LNCAP (cell line): ENCODE measurements around the gene SLC48A1.

Experiments used
- TF ChIP-seq, protein P1 (sequence below): fragments of 450-650 bp; IDR thresholded peaks from 2 replicates; pipeline ENCODE4 v1.5.1; 2017; ENCODE audit warnings: mild to moderate bottlenecking

SLC48A1 gene

DNA sequence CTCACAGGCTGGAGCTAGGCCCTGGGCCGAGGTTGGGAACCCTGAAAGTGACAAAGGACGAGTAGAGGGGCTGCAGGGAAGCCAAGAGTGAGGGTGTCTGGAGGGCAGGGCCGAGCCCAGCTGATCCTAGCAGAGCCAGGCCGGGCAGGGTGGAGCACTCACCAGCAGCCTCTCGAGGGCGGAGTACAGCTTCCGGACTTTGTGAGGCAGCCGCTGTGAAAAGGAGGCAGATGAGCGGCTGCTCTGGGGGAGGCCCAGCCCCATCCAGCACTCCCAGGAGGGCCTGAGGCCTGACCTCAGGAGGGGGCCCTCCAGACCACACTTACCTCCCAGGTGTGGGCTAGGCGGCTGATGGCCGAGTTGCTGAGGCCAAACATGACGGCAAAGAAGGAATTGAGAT is 33.1 kb upstream of the SLC48A1 start:
- TF ChIP-seq, protein P1, sequence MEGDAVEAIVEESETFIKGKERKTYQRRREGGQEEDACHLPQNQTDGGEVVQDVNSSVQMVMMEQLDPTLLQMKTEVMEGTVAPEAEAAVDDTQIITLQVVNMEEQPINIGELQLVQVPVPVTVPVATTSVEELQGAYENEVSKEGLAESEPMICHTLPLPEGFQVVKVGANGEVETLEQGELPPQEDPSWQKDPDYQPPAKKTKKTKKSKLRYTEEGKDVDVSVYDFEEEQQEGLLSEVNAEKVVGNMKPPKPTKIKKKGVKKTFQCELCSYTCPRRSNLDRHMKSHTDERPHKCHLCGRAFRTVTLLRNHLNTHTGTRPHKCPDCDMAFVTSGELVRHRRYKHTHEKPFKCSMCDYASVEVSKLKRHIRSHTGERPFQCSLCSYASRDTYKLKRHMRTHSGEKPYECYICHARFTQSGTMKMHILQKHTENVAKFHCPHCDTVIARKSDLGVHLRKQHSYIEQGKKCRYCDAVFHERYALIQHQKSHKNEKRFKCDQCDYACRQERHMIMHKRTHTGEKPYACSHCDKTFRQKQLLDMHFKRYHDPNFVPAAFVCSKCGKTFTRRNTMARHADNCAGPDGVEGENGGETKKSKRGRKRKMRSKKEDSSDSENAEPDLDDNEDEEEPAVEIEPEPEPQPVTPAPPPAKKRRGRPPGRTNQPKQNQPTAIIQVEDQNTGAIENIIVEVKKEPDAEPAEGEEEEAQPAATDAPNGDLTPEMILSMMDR: no peak

DNA sequence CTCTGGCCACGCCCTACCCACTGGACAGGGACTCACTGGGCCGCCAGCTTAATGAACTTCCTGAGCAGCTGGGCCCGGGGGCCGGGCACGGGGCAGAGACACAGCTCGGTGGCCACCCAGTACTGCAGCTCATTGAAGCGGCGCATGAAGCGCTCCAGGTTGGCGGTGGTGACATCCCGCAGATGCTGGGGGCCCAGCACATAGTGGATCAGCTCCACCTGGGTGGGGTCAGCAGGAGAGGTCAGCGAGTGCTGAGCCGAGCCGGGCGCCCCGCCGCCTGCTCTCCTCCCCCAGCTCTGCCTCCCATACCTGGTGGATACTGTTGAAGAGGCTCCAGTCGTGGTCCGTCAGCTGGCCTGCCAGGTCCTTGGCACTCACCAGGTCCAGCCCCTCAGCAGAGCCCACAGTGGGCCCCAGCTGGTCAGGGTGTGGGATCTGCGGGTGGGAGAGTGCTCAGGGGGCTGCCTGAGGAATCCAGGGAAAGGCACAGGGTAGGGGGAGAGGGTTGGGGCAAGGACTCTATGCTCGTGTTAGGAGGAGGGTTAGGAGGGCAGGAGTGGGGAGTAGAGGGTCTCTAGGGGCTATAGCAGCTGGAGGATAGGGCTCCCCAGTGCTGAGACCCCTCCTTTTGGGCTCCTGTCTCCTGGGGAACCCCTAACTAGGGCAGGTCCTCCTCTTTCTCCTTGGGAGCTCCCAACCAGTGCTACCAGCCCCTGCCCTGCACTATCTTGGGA is 32.3 kb upstream of the SLC48A1 start:
- TF ChIP-seq, protein P1: no peak

DNA sequence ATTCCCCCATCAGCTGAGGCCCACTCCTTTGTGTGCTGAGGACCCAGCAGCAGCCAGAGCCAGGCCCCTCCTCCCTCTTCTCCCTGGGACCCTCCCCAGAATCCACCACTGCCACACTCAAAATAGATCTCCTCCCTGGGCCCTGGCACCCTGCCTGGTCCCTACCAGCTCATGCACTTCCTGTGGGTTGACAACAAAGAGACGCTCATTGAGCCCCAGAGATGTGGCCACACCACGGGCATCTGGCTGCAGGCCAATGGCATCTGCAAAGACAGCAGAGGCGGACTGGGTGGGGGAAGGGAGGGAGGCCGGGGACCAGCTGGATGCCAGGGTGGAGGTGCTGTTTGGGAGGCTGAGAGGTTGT is 31.7 kb upstream of the SLC48A1 start:
- TF ChIP-seq, protein P1: no peak

DNA sequence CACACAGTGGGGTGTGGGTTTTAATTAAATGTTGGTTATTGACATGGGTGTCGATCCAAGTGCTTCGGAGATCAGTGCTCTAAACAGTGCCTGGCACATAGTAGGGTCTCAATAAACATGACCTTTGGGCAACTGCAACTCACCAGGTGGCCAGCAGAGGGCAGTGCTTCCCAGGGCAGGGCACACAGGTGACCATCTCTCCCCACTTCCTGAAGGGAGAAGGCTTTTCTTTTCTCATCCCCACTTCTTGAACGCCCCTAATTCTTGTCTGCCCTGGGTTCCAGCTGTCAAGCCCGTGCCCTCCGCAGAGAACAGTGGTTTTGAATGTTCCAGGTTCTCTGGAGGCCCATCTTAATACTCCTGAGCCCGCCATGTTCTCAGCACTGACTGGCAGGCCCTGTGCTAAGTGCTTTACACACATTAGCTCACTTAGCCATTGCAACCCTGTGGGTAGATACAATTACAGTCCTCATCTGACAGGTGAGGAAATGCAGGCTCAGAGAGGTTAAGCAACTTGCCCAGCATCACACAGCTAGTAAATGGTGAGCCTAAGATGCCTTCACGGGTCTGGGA is 30.7 kb upstream of the SLC48A1 start:
- TF ChIP-seq, protein P1: peak; percentile 99

DNA sequence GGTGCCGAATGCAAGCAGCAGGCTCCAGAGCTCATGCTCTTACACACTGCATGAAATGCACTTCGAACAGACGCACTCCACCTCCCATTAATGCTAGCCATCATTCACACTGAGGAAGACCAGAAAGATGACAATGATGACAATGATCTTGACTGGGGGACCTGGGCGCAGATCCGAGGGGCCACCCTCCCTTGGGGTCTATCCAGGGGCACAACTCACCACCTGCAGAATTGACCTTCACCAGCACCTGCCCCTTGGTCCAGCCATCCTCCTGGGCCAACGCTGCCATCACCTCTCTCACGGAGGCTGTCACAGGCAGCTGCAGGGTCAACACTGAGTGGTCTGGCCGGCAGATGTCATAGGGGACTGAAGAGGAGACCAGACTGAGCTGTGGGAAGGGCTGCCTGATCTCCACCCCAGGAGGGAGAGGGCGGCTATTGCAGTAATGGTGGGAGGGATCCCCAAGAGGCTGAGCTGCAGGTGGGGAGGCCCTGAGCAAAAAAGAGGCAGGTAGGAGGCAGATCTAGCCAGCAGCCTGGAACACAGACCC is 29.7 kb upstream of the SLC48A1 start:
- TF ChIP-seq, protein P1: no peak

DNA sequence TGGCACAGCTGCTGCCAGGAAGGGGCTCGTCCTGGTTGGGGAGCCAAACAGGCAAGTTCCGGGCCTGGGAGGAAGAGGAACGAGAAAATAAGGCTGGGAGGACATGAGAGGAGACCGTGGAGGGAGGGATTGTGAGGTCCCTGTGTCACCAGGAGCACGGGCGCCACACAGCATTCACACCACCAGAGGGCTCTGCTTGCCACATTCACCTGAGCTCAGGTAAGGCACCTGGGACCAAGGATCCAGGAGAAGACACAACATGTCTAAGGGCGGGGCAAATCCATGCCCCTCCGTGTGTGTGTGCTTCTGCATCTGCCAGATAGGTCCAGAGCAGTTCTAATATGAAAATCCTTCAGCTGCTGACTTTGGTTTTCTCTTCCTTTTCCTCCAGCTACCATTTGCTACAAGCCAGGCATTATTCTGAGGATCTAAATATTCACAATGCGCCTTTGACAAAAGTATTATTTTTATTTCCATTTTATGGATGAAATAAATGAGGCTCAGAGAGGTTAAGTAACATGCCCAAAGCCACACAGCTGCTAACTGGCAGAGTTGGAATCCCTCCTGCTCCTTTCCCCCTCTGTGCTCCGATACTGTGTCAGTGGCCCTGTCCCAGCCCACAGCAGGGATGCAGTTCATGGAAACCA is 28.9 kb upstream of the SLC48A1 start:
- TF ChIP-seq, protein P1: peak; percentile 89

DNA sequence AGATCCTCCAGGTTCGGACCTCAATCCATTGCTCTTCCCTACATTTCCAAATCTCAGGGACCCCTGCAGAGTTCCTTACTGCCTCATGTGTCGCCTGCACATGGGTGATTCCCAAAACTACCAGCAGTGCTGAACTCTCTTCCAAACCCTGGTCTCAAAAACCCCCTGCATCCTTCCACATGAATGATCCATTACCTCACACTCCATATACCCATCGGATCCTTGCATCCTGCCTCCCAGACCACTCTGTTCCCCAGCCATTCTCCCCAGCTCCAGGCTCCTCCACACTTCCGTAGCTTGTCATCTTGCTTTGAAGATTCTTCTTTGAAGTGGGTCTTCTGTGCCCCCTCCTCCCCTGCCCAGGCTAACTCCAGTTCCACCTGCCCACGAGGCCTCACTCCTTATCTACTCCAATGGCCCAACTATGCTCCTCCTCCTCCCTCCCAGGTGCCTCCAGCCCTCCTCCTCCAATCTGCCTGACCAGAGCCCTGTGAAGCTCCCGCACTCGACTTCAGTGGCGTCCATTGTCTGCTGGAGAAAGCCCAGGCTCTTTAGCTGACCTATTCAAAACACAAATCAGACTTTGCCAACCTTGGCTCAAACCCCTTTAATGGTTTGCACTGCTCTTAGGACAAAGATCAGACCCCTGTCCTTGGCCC is 28.1 kb upstream of the SLC48A1 start:
- TF ChIP-seq, protein P1: no peak
